ENCODE data around the gene DUSP6. TPM values are rescaled to one million over a fixed set of nuclear protein-coding genes. Genes with fewer than 3 reads are reported as not detected.

Gene DUSP6
- total and polyA plus RNA-seq, 9 of the 15 experiments (the other 6 are each of a cell fraction or from before 2014, with no cell fraction given): 0.04 to 0.60 (median 0.08) TPM; not detected in 2

DNA sequence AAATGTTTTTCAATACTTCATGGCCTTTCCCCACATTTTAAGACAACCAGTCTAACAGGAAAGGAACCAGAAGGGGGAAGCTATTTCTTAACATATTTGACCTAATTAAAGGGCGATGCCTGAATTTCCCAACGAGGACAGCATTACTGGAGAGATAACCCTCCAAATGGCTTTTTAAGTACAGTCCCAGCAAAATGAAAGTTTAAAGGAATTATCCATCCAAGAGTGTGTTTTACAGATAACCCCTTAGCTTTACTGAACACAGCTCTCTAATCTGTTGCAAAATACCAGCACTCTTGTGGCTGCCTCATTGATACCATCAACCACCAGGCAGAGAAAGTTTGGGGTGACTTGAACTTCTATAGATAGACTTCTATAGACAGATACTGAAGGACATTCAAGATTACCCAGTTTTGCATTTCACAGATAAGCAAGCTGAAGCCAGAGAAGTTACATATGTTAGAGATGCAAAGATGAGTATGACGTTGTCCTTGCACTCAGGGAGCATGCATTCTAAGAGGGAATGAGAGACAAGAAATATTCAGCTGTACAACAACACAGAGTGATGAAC, 41.3 kb upstream of the DUSP6 start (continued):
- TF ChIP-seq, protein P1, sequence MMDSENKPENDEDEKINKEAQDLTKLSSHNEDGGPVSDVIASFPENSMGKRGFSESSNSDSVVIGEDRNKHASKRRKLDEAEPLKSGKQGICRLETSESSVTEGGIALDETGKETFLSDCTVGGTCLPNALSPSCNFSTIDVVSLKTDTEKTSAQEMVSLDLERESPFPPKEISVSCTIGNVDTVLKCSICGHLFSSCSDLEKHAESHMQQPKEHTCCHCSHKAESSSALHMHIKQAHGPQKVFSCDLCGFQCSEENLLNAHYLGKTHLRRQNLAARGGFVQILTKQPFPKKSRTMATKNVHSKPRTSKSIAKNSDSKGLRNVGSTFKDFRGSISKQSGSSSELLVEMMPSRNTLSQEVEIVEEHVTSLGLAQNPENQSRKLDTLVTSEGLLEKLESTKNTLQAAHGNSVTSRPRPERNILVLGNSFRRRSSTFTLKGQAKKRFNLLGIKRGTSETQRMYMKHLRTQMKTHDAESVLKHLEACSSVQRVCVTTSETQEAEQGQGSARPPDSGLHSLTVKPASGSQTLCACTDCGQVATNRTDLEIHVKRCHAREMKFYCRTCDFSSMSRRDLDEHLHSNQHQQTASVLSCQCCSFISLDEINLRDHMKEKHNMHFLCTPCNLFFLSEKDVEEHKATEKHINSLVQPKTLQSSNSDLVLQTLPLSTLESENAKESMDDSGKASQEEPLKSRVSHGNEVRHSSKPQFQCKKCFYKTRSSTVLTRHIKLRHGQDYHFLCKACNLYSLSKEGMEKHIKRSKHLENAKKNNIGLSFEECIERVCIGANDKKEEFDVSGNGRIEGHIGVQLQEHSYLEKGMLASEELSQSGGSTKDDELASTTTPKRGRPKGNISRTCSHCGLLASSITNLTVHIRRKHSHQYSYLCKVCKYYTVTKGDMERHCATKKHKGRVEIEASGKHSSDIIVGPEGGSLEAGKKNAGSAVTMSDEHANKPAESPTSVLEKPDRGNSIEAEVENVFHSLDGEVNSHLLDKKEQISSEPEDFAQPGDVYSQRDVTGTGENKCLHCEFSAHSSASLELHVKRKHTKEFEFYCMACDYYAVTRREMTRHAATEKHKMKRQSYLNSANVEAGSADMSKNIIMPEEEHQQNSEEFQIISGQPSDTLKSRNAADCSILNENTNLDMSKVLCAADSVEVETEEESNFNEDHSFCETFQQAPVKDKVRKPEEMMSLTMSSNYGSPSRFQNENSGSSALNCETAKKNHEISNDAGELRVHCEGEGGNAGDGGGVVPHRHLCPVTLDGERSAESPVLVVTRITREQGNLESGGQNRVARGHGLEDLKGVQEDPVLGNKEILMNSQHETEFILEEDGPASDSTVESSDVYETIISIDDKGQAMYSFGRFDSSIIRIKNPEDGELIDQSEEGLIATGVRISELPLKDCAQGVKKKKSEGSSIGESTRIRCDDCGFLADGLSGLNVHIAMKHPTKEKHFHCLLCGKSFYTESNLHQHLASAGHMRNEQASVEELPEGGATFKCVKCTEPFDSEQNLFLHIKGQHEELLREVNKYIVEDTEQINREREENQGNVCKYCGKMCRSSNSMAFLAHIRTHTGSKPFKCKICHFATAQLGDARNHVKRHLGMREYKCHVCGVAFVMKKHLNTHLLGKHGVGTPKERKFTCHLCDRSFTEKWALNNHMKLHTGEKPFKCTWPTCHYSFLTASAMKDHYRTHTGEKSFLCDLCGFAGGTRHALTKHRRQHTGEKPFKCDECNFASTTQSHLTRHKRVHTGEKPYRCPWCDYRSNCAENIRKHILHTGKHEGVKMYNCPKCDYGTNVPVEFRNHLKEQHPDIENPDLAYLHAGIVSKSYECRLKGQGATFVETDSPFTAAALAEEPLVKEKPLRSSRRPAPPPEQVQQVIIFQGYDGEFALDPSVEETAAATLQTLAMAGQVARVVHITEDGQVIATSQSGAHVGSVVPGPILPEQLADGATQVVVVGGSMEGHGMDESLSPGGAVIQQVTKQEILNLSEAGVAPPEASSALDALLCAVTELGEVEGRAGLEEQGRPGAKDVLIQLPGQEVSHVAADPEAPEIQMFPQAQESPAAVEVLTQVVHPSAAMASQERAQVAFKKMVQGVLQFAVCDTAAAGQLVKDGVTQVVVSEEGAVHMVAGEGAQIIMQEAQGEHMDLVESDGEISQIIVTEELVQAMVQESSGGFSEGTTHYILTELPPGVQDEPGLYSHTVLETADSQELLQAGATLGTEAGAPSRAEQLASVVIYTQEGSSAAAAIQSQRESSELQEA (IDR thresholded peaks at IDR 0.05; ENCODE audit: low read depth): 0 out of 2 replicates have a peak, but pooled peaks have one; percentile 42
- TF ChIP-seq SMARCE1 (IDR thresholded peaks at IDR 0.05) (peak; percentile 87), TBL1XR1 (IDR thresholded peaks at IDR 0.05; ENCODE audit: low read length in 2 of 2) (peak; percentile 86 to 95; a peak in 3 of 4 replicates), CEBPB (tag; IDR thresholded peaks at IDR 0.05) (peak; percentile 98), RCOR1 (IDR thresholded peaks at IDR 0.05; ENCODE audit: borderline replicate concordance in 1 of 2, low read depth in 2 of 2, low read length in 2 of 2) (peak; percentile 67 to 94; a peak in 3 of 4 replicates), FOXM1 (IDR thresholded peaks at IDR 0.05; ENCODE audit: low read depth) (peak; percentile 95), FOXM1 (CRISPR knock-in tag; IDR thresholded peaks at IDR 0.05; ENCODE audit: low read depth) (no peak), RAD21 (CRISPR knock-in tag; conservative IDR thresholded peaks at IDR 0.05 in 1 of 2, IDR thresholded peaks at IDR 0.05 in 1 of 2) (peak; percentile 7 to 36; a peak in 2 of 4 replicates), ATF1 (CRISPR knock-in tag; IDR thresholded peaks at IDR 0.05) (no peak), ATF1 (tag; IDR thresholded peaks at IDR 0.05) (peak; percentile 86), MTA3 (IDR thresholded peaks at IDR 0.05; ENCODE audit: borderline replicate concordance) (0 out of 2 replicates have a peak, but pooled peaks have one; percentile 80), MECOM (CRISPR knock-in tag; IDR thresholded peaks at IDR 0.05) (peak; percentile 83), MTA2 (IDR thresholded peaks at IDR 0.05; ENCODE audit: low read depth) (peak; percentile 92), SMARCC2 (IDR thresholded peaks at IDR 0.05; ENCODE audit: low read depth) (peak; percentile 80)
- TF ChIP-seq, protein P2, sequence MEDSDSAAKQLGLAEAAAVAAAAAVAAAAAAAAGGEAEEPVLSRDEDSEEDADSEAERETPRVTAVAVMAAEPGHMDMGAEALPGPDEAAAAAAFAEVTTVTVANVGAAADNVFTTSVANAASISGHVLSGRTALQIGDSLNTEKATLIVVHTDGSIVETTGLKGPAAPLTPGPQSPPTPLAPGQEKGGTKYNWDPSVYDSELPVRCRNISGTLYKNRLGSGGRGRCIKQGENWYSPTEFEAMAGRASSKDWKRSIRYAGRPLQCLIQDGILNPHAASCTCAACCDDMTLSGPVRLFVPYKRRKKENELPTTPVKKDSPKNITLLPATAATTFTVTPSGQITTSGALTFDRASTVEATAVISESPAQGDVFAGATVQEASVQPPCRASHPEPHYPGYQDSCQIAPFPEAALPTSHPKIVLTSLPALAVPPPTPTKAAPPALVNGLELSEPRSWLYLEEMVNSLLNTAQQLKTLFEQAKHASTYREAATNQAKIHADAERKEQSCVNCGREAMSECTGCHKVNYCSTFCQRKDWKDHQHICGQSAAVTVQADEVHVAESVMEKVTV (CRISPR knock-in tag; IDR thresholded peaks at IDR 0.05): 0 out of 2 replicates have a peak, but pooled peaks have one; percentile 26
- TF ChIP-seq, protein P3, sequence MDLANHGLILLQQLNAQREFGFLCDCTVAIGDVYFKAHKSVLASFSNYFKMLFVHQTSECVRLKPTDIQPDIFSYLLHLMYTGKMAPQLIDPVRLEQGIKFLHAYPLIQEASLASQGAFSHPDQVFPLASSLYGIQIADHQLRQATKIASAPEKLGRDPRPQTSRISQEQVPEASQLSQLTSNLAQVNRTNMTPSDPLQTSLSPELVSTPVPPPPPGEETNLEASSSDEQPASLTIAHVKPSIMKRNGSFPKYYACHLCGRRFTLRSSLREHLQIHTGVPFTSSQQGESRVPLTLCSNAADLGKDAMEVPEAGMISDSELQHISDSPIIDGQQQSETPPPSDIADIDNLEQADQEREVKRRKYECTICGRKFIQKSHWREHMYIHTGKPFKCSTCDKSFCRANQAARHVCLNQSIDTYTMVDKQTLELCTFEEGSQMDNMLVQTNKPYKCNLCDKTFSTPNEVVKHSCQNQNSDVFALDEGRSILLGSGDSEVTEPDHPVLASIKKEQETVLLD (IDR thresholded peaks at IDR 0.05): peak; percentile 72; the same call in 1 of the 2 replicates

All from K562 (cell line).